HG02678 (cell line): ENCODE measurements around the gene ITM2C.

ENCODE experiments used
- ATAC-seq: cut with Tn5 transposase; IDR thresholded peaks from one replicate; pipeline ENCODE4 v1.9.1; 2021; ENCODE audit warnings: mild to moderate bottlenecking, moderate library complexity; ENCODE audit not compliant: unreplicated experiment

Gene ITM2C

DNA sequence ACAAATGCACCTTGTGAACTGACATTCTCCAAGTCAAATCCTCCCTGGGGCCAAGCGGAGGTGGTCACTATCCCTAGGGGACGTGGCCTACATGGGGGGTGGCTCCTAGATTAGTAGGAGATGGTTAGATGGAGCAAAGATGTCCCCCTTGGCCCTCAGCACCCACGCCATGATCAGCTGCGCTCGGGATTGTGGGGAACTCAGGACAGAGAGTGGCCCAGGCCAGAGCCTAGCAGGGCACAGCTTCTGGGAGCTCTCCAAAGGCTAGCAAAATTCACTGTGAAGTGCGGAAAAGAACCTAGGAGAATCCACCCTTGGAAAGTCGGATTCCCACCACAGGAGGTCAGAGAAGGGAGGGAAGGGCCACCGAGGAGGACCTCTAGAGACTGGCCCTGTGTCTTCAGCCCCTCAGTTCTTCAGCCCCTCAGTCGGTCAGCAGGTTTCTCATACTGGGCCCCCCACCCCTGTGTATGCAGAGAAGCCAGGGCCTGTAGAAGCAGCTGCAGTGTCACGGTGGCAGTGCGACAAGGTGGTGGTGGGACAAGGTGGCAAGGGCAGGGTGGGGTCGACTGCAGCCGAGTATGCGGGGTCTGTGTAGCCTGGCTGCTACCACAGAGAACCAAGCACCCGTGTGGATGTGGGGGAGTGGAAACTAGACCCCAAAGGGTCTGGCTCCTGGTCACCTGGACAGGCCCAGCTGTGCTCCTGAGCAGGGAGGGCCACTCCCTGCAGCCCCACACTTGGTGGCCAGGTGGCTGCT lies 41.9 kb downstream of the ITM2C start:
- ATAC-seq: no peak

DNA sequence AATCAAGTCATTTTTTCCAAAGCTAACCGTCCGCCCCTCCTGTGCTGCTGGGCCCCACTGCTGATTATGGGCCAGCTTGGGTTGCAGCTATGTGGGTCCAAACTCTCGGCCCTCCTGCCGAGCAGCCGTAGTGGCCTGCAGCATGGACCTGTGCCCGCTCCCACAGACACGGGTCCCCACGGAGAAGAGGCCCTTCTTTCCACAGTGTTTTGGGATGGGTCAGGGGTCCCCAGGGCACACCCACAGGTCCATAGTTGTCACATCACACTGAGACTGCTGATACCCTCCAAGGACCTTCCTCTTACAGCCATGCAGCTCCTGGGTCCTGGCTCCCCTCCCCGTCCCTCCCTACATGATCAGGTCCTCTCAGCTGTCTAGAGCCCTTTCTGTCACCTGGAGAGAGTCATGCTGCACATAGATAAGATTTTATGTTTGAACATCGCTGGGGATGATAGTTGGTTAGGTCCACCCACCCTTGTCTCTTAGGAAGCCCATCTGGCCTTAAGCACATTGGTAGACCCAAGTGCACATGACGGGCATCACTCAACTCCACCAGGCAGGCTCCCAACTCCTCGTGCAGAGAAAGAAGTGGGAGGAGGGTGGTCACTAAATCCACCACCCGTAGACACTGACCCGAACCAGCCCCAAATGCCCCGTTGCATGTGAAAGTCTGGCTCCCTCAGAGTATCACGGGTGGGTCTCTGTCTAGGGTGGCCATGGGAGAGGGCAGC lies 42.8 kb downstream of the ITM2C start:
- ATAC-seq: no peak

DNA sequence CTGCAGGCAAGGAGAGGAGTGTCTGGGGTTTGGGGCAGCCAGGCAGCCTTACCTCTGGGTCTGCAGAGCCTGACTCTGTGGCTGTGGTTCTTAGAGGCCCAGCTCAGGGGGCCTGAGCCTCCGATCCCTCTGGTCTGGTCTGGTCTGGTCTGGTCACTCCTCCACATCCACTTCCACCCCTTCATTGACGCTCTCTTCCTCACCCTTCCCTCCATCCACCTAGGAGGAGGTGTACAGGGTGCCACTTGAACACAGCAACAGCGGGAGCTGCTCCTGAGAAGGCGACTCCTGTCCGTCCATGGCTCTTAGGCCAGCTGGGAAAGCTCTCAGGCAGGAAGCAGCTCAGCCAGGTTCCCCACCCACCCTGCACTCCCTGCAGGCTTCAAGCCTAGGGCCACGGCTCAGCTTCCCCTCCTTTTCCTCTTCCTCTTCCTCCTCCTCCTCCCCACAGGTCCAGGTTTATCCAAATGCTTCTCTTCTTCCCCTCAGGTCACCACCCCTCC lies 43.4 kb downstream of the ITM2C start:
- ATAC-seq: no peak

DNA sequence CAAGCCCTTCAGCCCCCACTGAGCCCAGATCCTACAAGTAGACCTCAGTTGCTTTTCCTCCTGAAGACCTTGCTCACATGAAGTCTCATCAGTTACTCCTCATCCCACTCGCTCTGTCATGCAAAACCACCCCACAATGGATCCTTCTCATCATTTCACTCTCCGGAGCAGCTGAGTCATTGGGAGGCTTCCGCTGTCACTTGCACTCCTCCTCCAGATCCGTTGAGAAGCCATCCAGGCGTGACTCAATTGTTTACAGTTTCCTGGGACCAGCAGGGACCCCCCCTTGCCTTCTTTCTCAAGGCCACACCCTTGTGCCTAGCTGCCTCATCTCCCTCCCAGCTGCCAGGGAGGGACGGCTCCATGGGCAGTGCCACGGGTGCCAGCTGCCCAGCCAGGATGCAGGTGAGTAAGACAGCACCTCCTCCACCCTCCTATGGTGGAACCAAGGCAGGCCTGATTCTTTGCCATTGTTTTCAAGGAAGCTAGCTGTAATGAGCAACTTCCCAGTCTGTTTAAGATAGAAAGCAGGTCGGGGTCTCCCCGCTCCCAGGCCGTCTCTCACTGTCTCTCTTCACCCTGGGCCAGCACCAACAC lies 44.0 kb downstream of the ITM2C start:
- ATAC-seq: no peak

DNA sequence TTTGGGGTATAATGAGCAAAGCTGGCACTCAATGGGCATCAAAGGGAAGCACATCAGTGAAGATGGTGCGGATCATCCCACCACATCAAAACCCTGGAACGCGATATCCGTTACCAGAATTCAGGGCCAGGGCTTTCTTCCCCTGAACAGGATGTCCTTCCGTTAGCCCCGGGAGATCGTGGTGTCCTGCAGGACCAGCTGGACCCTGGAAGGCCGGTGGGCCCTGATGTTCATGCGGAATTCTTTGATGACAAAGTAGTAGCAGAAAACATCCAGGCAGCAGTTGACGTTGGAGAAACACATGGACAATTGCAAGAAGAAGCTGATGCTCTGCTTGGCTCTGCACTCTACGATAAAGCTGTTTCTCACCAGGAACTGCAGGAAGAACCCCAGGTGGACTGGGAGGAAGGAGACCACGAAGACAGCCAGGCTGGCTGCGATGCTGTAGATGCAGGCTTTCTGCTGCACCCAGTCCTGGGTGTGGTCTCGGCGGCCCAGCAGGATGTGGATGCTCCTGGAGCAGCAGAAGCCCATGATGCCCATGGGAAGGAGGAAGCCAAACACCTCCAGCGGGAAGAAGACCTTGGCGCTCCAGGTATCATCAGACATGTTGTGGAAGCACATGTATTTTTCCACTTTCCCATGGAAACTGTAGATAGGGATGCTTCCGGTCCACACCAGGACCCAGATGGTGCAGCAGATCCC lies 45.3 kb downstream of the ITM2C start:
- no peak for ATAC-seq

DNA sequence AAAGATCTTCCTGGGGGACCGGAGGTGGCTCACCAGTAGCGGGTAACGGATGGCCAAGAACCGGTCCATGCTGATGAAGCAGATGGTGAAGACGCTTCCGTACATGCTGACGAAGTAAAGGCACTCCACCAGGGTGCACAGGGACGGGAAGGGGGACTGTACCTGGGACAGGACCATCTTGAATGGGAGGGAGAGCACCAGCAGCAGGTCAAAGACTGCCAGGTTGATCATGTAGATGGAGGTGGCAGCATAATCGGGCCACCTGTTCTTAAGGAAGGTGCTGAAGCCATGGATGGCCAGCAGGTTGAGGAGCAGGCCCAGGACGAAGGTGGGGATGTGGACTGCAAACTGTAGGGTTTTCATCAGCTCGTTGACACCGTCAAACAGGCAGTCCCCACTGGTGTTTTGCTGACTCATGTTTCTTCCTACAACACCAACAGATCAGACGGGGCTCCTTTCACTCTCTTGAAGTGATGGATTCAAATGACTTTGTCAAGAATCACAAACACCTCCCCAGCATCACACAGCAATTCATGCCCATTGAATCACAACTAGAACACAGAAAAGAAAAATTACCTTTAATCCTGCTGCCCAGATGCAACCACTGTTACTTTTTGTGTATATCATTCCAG lies 45.9 kb downstream of the ITM2C start:
- no peak for ATAC-seq

DNA sequence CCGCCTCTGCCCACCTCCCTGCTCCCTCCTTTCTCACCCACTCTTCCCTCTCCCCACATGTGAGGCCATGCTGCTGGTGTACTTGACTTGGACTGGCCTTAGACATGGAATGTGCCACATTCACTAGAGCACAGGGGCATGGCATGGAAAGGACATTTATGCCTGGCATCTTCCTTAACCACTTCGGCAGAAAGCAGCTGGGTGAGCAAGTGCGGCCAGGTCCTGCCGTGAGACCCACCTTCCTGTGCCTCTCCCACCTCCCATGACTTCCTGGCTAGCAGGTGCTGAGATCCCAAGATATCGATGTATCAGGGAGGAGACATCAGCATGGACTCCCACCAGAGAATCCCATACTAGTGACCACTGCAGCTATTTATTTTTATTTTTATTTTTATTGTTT lies 47.3 kb downstream of the ITM2C start:
- ATAC-seq: no peak

DNA sequence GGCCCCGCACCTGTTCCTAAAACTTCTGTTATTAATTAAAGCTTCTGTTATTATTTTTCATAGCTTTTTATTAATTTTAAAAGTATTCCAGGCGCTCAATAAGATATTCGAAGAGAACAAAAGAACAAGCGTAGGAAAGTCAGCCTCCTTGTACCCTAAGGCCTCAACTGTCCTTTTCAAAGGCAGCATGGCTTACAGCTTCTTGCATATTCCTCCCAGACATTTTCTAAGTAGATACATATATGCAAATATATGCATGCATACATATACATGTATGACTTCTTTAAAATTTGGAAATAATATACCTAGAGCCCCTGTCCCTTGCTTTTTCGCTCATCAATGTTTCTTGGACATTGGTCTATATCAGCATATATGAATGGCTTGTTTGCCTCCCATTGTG lies 48.0 kb downstream of the ITM2C start:
- ATAC-seq: no peak

DNA sequence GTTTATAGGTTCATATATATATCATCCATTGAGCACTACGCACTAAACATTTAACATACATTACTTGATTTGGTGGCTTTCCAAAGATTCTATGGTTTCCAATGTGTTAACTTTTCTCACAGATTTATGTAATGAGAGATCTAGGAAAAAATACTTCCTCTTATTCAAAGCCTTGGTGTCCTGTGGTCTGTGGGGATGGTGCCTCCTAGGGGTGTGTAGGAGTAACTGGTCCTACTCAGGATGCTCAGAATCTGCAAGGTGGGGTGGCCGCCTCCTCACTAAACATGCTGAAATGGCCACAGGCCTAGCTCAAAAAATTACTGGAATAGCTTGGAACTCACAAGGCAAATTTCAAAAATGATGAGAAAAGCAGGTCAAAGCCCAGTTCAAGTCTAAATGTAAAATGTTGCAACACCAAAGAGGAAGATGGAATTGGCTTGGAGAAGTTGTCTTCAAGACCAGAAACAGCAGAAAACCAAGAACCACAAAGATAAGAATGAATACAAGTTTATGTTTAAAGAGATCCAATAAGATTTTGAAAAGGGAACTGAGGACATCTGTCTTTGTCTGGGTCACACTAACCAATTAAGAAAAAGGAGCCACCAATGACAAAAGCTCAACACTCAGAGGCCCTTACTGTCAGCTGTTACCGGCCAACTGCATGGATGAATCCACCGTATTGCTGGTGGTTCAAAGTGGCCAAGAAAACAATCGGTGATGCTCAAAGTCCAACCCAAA lies 48.8 kb downstream of the ITM2C start:
- ATAC-seq: no peak

DNA sequence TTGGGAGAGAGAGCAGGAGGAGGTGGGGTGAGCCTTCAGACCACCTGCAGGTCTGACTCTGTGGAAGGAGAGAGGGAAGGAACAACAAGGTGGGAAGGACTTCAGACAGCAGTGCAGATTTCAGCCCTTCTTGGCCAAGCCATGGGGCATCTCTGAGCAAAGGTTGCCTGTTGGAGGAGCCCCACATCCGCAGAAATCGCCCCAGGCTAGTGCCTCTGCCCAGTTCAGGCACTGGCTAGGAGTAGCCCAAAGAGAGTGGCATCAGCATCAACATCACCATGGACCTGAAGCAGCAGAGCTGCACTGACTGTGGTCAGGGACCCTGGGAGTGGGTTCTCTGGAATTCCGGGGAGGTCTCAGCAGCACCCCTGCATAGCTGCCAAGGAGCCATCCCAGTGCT lies 50.1 kb downstream of the ITM2C start:
- ATAC-seq: no peak

DNA sequence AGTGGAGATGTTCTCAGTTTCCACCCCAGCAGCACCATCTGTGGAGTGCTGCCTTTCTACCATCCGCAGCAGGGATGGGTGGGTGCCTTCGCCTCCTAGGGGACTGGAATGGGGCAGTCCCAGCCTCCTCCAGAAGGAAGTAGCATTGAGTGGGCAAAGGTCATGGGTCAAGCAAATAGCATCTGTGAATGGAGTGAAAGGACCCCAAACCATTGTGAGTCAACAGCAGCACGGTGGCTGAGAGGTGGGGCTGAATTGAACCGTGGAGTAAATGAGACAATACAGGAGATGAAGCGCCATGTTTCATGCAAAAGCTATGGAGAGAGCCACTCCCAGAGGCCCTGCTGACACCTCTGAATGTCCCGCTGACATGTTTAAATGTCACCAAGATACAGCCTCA lies 50.6 kb downstream of the ITM2C start:
- ATAC-seq: no peak

DNA sequence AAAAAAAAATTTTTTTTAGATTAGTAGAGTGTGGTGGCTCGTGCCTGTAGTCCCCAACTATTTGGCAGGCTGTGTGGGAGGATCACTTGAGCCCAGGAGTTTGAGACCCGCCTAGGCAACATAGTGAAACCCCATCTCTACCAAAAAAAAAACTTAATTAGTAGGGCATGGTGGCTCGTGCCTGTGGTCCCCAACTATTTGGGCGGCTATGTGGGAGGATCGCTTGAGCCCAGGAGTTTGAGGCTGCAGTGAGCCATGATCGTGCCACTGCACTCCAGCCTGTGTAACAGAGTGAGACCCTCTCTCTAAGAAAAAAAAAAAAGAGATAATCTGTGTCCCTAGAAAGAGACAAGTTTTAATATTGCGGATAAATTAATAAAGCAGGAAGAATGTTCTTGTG lies 51.5 kb downstream of the ITM2C start:
- no peak for ATAC-seq

DNA sequence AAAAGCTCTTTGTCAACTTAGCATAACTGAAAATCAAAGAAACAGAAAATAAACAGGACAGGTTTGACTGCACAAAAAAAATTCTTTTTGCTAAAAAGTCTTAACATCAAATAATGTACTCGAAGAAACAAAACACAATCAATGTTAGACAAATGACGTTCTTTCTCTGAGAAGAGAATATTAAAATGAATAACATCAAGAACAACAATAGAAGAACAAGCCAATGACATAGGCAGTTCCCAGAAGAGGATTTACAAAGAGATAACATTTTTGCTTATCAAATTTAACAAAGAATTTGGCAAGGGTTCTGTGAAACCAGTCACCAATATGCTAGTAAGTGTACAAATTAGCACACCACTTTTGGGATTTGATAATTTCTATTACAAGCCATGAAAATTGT lies 54.5 kb downstream of the ITM2C start:
- ATAC-seq: no peak

DNA sequence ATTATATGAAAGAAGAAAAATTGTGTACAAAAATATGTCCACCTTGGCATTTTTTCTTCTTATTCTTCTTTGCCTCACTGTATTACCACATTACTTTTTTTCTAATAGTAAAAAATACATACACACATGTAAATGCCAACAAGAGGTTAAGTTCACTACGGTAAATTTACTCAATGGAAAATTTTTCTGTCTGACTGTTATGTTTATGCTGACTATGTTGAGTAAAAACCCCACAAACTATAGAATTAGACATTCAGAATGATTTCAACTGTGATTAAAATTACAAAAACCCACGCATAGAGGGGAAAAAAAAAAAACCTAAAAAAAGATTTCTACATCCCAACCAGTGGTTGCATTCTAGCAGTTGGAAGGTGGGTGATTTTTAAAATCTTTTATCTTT lies 54.9 kb downstream of the ITM2C start:
- ATAC-seq: no peak

DNA sequence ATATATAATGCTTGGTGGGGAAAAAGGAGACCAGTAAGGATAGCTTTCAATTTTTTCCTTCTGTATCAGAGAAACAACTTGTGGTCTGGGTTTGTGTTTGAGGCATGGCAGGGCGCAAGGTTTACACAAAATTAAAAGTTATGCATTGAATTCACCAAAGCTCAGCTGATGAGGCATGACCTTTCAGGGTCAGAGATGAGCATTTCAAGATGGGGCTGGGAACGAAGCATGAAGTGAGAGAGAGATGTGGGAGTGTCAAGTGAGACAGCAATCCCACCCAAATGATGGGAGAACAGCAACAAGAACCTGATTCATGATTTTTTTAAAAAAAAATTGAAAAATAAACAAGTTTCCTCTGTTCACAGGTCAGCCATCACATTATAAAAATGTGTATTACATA lies 55.4 kb downstream of the ITM2C start:
- ATAC-seq: no peak

DNA sequence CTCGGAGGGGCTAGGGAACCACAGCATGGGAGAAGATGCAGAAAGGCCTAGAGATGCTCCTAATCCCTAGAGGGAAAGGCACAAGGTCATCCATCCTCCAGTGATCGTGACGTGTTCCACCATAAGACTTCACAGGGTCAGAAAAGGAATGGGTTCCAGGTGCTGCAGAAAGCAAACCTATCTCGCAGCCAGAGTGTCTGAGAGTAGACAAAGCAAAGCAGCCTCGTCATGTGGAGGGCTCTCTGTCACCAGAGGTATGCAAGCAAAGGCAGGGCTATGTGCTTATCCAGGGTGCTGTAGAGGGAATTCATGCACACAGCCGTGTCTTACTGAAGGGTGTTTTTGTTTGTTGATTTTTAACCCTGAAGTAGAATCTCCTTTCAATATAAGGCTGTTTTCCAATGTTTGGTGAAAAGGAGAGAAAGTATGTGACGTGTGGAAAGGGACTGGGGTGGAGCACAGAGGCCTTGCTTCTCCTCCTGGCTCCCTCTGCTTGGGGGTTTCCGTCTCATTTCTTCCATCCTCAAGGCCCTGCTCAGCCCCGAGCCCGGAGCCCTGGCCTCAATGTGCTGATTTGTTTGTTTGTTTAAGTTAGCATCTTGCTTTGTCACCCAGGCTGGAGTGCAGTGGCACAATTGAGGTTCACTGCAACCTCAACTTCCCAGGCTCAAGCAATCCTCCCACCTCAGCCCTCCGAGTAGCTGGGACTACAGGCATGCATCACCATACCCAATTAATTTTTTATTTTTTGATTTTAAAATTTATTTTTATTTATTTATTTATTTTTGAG lies 57.3 kb downstream of the ITM2C start:
- ATAC-seq: no peak

DNA sequence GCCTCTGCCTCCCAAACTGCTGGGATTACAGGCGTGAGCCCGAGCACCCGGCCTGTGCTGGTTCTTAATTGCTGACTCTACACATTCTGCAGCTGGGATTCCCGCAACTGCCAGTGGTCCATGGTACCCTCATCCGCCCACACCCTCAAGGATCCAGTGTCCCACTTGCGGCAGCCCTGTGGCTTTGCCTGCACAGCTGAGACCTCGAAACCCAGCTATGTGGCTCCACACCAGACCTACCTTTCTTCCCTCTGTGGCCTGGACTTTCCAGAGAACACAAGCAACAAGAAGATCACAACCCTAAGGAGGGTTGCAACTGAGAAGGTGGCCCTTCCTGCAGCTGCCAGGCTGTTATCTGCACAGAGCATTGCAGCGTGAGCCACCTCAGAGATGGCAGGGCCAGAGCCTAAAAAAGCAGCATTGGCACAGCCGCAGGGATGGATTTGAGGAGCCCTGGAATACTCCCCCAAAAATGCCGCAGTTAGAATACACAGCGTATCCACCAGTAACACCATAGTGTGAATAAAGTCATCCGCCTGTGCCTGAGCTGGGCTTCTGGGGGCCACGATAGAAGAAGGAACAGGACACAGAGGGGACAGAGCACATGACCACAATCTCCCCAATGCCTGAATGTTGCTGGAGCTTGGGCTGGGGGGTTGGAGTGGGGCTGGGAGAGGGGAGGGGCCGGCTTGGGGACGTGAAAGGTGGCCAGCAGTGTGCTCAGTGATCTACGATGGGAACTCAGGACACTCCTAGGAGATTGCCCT lies 58.4 kb downstream of the ITM2C start:
- no peak for ATAC-seq

DNA sequence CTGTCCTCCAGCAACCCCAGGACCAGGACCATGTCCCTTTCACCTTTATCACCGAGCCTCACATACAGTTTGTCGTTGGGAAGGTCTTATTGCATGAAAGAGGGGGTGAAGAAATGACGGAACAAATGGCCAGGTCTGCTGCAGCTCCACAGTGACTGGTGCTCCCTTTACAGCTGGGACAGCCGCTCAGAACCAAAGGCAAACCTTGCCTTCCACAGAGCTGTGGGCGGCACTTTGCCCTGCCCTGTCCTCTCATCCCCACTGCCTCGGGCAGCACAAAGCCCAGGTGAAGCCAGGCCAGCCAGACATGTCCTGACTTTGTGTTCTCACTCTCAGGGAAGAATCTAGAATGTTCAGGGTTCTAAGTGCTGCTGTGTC lies 59.3 kb downstream of the ITM2C start:
- no peak for ATAC-seq
